ENCODE results near the gene ARMH2.

DNA sequence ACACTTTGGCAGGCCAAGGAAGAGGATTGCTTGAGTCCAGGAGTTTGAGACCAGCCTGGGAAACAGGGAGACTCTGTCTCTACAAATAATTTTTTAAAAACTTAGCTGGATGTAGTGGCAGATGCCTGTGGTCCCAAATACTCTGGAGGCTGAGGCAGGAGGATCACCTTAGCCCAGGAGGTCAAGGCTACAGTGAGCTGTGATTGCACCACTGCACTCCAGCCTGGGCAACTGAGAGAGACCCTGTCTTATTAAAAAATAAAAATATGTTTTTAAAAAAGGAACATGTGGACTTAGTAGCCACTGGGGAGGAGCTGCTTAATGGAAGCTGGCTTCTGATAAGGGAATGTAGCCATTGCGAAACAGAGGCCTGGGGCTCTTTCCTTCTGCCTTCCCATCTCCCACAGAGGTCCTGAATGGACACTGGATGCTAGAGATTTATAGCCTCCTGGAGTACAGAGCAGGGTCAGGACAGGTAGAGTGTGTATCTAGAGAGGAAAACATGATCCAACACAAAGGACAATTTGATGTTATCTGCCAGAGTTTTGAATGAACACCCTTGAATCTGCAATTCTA lies 45.7 kb downstream of the ARMH2 start:
- TF ChIP-seq, protein P1, sequence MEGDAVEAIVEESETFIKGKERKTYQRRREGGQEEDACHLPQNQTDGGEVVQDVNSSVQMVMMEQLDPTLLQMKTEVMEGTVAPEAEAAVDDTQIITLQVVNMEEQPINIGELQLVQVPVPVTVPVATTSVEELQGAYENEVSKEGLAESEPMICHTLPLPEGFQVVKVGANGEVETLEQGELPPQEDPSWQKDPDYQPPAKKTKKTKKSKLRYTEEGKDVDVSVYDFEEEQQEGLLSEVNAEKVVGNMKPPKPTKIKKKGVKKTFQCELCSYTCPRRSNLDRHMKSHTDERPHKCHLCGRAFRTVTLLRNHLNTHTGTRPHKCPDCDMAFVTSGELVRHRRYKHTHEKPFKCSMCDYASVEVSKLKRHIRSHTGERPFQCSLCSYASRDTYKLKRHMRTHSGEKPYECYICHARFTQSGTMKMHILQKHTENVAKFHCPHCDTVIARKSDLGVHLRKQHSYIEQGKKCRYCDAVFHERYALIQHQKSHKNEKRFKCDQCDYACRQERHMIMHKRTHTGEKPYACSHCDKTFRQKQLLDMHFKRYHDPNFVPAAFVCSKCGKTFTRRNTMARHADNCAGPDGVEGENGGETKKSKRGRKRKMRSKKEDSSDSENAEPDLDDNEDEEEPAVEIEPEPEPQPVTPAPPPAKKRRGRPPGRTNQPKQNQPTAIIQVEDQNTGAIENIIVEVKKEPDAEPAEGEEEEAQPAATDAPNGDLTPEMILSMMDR (IDR thresholded peaks at IDR 0.05), result no peak
- no peak for TF ChIP-seq EZH2 (IDR thresholded peaks at IDR 0.05; ENCODE audit: borderline replicate concordance, insufficient read depth, low read depth, low read length, poor library complexity, severe bottlenecking)
